Neuronal stem cell (in vitro differentiated cells): ENCODE data around the gene DSCAM.

ENCODE experiments used
- DNase-seq: peaks from one replicate; pipeline ENCODE4 v3.0.0-alpha.2; 2013; ENCODE audit warnings: low spot score
- H2AFZ ChIP-seq: one replicate; pipeline ENCODE4 v1.6.1; 2013; ENCODE audit warnings: mild to moderate bottlenecking, low read length, inconsistent platforms
- H2AK5ac ChIP-seq: 2 replicates; pipeline ENCODE4 v1.6.1; 2013; ENCODE audit warnings: low read depth, mild to moderate bottlenecking, inconsistent platforms, low read length, moderate library complexity, mixed read lengths
- H2BK120ac ChIP-seq: 2 replicates; pipeline ENCODE4 v1.6.1; 2013; ENCODE audit warnings: low read depth, mild to moderate bottlenecking, inconsistent platforms, low read length, moderate library complexity, mixed read lengths
- H2BK12ac ChIP-seq: one replicate; pipeline ENCODE4 v1.6.1; 2013; ENCODE audit warnings: low read length, inconsistent platforms
- H2BK15ac ChIP-seq: 2 replicates; pipeline ENCODE4 v1.6.1; 2013; ENCODE audit warnings: mild to moderate bottlenecking, low read length, inconsistent platforms, mixed read lengths
- H2BK5ac ChIP-seq: one replicate; pipeline ENCODE4 v1.6.1; 2013; ENCODE audit warnings: inconsistent platforms, mild to moderate bottlenecking, low read length, moderate library complexity
- H3K14ac ChIP-seq: one replicate; pipeline ENCODE4 v1.6.1; 2013; ENCODE audit warnings: low read length, inconsistent platforms
- H3K18ac ChIP-seq: 2 replicates; pipeline ENCODE4 v1.6.1; 2013; ENCODE audit warnings: low read length, inconsistent platforms
- H3K23ac ChIP-seq: 2 replicates; pipeline ENCODE4 v1.6.1; 2013; ENCODE audit warnings: low read depth, mild to moderate bottlenecking, mixed read lengths, low read length, inconsistent platforms; ENCODE audit not compliant: poor library complexity
- H3K27ac ChIP-seq: replicated peaks from 3 replicates; pipeline ENCODE4 v1.5.1; 2013; ENCODE audit warnings: low read length, inconsistent platforms
- H3K27me3 ChIP-seq, 3 experiments: 2 replicates each; pipeline ENCODE4 v1.6.1; 2013; ENCODE audit warnings: low read length in 3 of 3, mild to moderate bottlenecking in 2 of 3, inconsistent platforms in 1 of 3, low read depth in 1 of 3, mixed read lengths in 1 of 3, moderate library complexity in 1 of 3; ENCODE audit not compliant: control insufficient read depth in 3 of 3, insufficient read depth in 3 of 3
- H3K36me3 ChIP-seq, 2 donors: replicated peaks in 1 of 2; 2 replicates each; pipeline ENCODE4 v1.6.1; 2013; ENCODE audit warnings: low read length in 2 of 2; ENCODE audit not compliant: control insufficient read depth in 2 of 2, insufficient read depth in 2 of 2
- H3K4ac ChIP-seq: 2 replicates; pipeline ENCODE4 v1.6.1; 2013; ENCODE audit warnings: inconsistent platforms, mild to moderate bottlenecking, low read length, moderate library complexity
- H3K4me1 ChIP-seq, 2 donors: 1 replicate in 1 of 2; 2 replicates in 1 of 2; pipeline ENCODE4 v1.6.1; 2013; ENCODE audit warnings: low read length in 2 of 2, low read depth in 1 of 2; ENCODE audit not compliant: control insufficient read depth in 2 of 2, insufficient read depth in 1 of 2
- H3K4me2 ChIP-seq: one replicate; pipeline ENCODE4 v1.6.1; 2013; ENCODE audit warnings: mild to moderate bottlenecking, low read length, inconsistent platforms; ENCODE audit not compliant: insufficient read depth, poor library complexity, severe bottlenecking
- H3K4me3 ChIP-seq, 2 donors: 2 replicates each; pipeline ENCODE4 v1.5.1; 2013; ENCODE audit warnings: low read length in 2 of 2, mild to moderate bottlenecking in 2 of 2, inconsistent platforms in 1 of 2, moderate library complexity in 1 of 2
- H3K79me1 ChIP-seq: one replicate; pipeline ENCODE4 v1.6.1; 2013; ENCODE audit warnings: low read depth, mild to moderate bottlenecking, inconsistent platforms, low read length, moderate library complexity
- H3K9ac ChIP-seq: one replicate; pipeline ENCODE4 v1.6.1; 2013; ENCODE audit warnings: mild to moderate bottlenecking, low read depth, low read length, inconsistent platforms; ENCODE audit not compliant: poor library complexity
- H3K9me3 ChIP-seq, 2 donors: replicated peaks in 1 of 2; 2 replicates each; pipeline versions ENCODE3 to v1.6.1; 2013; ENCODE audit warnings: low read length in 2 of 2, mild to moderate bottlenecking in 2 of 2, inconsistent platforms in 1 of 2, low read depth in 1 of 2, mixed read lengths in 1 of 2, moderate library complexity in 1 of 2; ENCODE audit not compliant: control insufficient read depth in 2 of 2, insufficient read depth in 1 of 2
- H4K8ac ChIP-seq: one replicate; pipeline ENCODE4 v1.6.1; 2013; ENCODE audit warnings: low read depth, mild to moderate bottlenecking, inconsistent platforms, low read length, moderate library complexity
- H4K91ac ChIP-seq: one replicate; pipeline ENCODE4 v1.6.1; 2013; ENCODE audit warnings: low read length, low read depth, mild to moderate bottlenecking, inconsistent platforms; ENCODE audit not compliant: poor library complexity
- WGBS, 2 donors: extraction: QIAGEN DNeasy Blood & Tissue Kit; methylation state at CpG; one replicate each; pipeline ENCODE4 v1.1.7; 2013; ENCODE audit warnings: missing lambda C conversion rate in 2 of 2, mixed read lengths in 1 of 2; ENCODE audit not compliant: insufficient read length in 2 of 2, insufficient replicate concordance in 1 of 2; ENCODE audit errors: extremely low coverage in 2 of 2; 5-methylcytosine and 5-hydroxymethylcytosine counted together

The DSCAM gene

GRCh38 chr21:40140675-40141074 lies 706.3 kb downstream of the DSCAM start:
- Histone ChIP-seq H2BK120ac (no peak overlapping the region), H3K4me1 (peaks cover 0 to 3% of the 10 kb centered on the region in 2 donors), H3K9ac (no peak overlapping the region), H2AK5ac (no peak overlapping the region), H3K36me3 (no peaks in the 10 kb centered on the region), H3K23ac (no peak overlapping the region), H3K9me3 (peaks cover 3 to 5% of the 10 kb centered on the region in 2 donors), H3K18ac (no peak overlapping the region), H4K8ac (no peak overlapping the region), H3K4me2 (no peak overlapping the region), H3K14ac (no peak overlapping the region), H3K4ac (no peak overlapping the region), H3K27ac (no peak overlapping the region), H2BK15ac (no peak overlapping the region), H3K4me3 (no peak overlapping the region), H4K91ac (no peak overlapping the region), H2BK12ac (no peak overlapping the region), H3K27me3 (peaks cover 0 to 6% (median 2%) of the 10 kb centered on the region in 3 experiments), H2BK5ac (no peak overlapping the region), H2AFZ (no peak overlapping the region), H3K79me1 (no peaks in the 10 kb centered on the region)
- no peak for DNase-seq
- WGBS, 2 donors, result no CpG with 5 or more reads among the region's 3 CpGs

- Histone ChIP-seq H3K4me2 (no peak overlapping the region), H3K4me3 (peak overlapping the region in 1 of 2 donors; percentile 20), H3K18ac (no peak overlapping the region), H2AFZ (no peak overlapping the region), H4K91ac (no peak overlapping the region), H3K14ac (peak overlapping the region; percentile 60), H3K27ac (no peak overlapping the region), H3K79me1 (no peaks in the 10 kb centered on the region), H3K27me3 (peaks cover 0 to 6% (median 2%) of the 10 kb centered on the region in 3 experiments), H2BK5ac (no peak overlapping the region), H3K4ac (no peak overlapping the region), H4K8ac (no peak overlapping the region), H2BK12ac (no peak overlapping the region), H3K9me3 (peaks cover 0 to 3% of the 10 kb centered on the region in 2 donors), H3K23ac (no peak overlapping the region), H3K36me3 (no peaks in the 10 kb centered on the region), H2AK5ac (no peak overlapping the region), H3K4me1 (peaks cover 0 to 3% of the 10 kb centered on the region in 2 donors), H2BK15ac (no peak overlapping the region), H2BK120ac (no peak overlapping the region), H3K9ac (no peak overlapping the region)
- 100% methylated on average over 1 to 3 of the region's 5 CpGs for WGBS, 2 donors
- no peak for DNase-seq
Measured at GRCh38 chr21:40139636-40140035, 707.3 kb downstream of the DSCAM start.

- Histone ChIP-seq H3K4me2 (no peak overlapping the region), H2AFZ (no peak overlapping the region), H3K4ac (no peak overlapping the region), H2BK120ac (no peak overlapping the region), H3K27ac (no peak overlapping the region), H3K4me1 (peaks cover 0 to 3% of the 10 kb centered on the region in 2 donors), H3K9ac (no peak overlapping the region), H3K14ac (no peak overlapping the region), H2BK5ac (no peak overlapping the region), H3K9me3 (peaks cover 0 to 6% of the 10 kb centered on the region in 2 donors), H3K27me3 (peaks cover 0 to 6% (median 2%) of the 10 kb centered on the region in 3 experiments), H3K23ac (no peak overlapping the region), H4K91ac (no peak overlapping the region), H3K18ac (no peak overlapping the region), H2BK12ac (no peak overlapping the region), H3K79me1 (no peaks in the 10 kb centered on the region), H2AK5ac (no peak overlapping the region), H3K4me3 (no peak overlapping the region), H3K36me3 (no peaks in the 10 kb centered on the region), H4K8ac (no peak overlapping the region), H2BK15ac (no peak overlapping the region)
- DNase-seq, result no peak
- WGBS, 2 donors, result no CpG with 5 or more reads among the region's 7 CpGs
Measured at GRCh38 chr21:40136571-40136970, 710.4 kb downstream of the DSCAM start.

- no peak overlapping the region for H2AFZ ChIP-seq
- H3K27me3 ChIP-seq, result peaks cover 0 to 6% (median 2%) of the 10 kb centered on the region in 3 experiments
- H2BK120ac ChIP-seq, result no peak overlapping the region
- H3K4me1 ChIP-seq, result peaks cover 0 to 3% of the 10 kb centered on the region in 2 donors
- no peak overlapping the region for H2BK15ac ChIP-seq
- no peak overlapping the region for H3K18ac ChIP-seq
- no peak for DNase-seq
- H3K4me2 ChIP-seq, result no peak overlapping the region
- H2AK5ac ChIP-seq, result no peak overlapping the region
- H3K4me3 ChIP-seq, result no peak overlapping the region
- no peak overlapping the region for H2BK5ac ChIP-seq
- H3K23ac ChIP-seq, result no peak overlapping the region
- WGBS, 2 donors, result no CpG with 5 or more reads among the region's 9 CpGs
- no peak overlapping the region for H3K9ac ChIP-seq
- no peak overlapping the region for H3K14ac ChIP-seq
- H4K8ac ChIP-seq, result no peak overlapping the region
- no peak overlapping the region for H2BK12ac ChIP-seq
- H4K91ac ChIP-seq, result no peak overlapping the region
- no peaks in the 10 kb centered on the region for H3K79me1 ChIP-seq
- no peak overlapping the region for H3K4ac ChIP-seq
- H3K27ac ChIP-seq, result no peak overlapping the region
- peaks cover 0 to 6% of the 10 kb centered on the region in 2 donors for H3K9me3 ChIP-seq
- no peaks in the 10 kb centered on the region for H3K36me3 ChIP-seq
Measured at GRCh38 chr21:40134731-40135492, 712.0 kb downstream of the DSCAM start.
